DND-41 (cell line): Measurements from ENCODE around the gene ZYG11A.

Source experiments
- ATAC-seq: fragments of 200-7000 bp; cut with Tn5 transposase; 3 replicates; pipeline ENCODE4 v1.9.1; 2021; ENCODE audit warnings: low read depth; ENCODE audit not compliant: insufficient read depth
- DNase-seq: peaks from one replicate; pipeline ENCODE4 v3.0.0-alpha.2; 2020
- H2AFZ ChIP-seq: 2 replicates; pipeline ENCODE4 v1.6.0; 2012; ENCODE audit warnings: low read depth, low read length
- H3K27ac ChIP-seq: 2 replicates; pipeline ENCODE4 v1.5.1; 2012; ENCODE audit warnings: low read length, inconsistent platforms
- H3K27me3 ChIP-seq: fragments of 200-600 bp; sonication (generic); 2 replicates; pipeline ENCODE4 v1.6.0; 2012; ENCODE audit warnings: low read length, mild to moderate bottlenecking, inconsistent platforms; ENCODE audit not compliant: insufficient read depth, poor library complexity
- H3K36me3 ChIP-seq: 2 replicates; pipeline ENCODE4 v1.5.1; 2012; ENCODE audit warnings: low read length, inconsistent platforms; ENCODE audit not compliant: insufficient read depth
- H3K4me1 ChIP-seq: 2 replicates; pipeline ENCODE4 v1.5.1; 2012; ENCODE audit warnings: mild to moderate bottlenecking, low read length; ENCODE audit not compliant: insufficient read depth
- H3K4me2 ChIP-seq: 2 replicates; pipeline ENCODE4 v1.6.0; 2012; ENCODE audit warnings: mild to moderate bottlenecking, moderate library complexity, low read length, inconsistent platforms; ENCODE audit not compliant: insufficient read depth
- H3K4me3 ChIP-seq, 2 experiments: fragments of 200-600 bp in 1 of 2; shearing (Covaris generic) in 1 of 2; 2 replicates each; pipeline ENCODE4 v1.5.1; 2012 to 2016; ENCODE audit warnings: inconsistent platforms in 2 of 2, low read length in 2 of 2, mild to moderate bottlenecking in 2 of 2, low read depth in 1 of 2, moderate library complexity in 1 of 2
- H3K79me2 ChIP-seq: 2 replicates; pipeline ENCODE4 v1.6.0; 2012; ENCODE audit warnings: low read length, inconsistent platforms; ENCODE audit not compliant: insufficient read depth
- H3K9ac ChIP-seq: 2 replicates; pipeline ENCODE4 v1.6.0; 2012; ENCODE audit warnings: low read depth, mild to moderate bottlenecking, inconsistent platforms, low read length, moderate library complexity
- H3K9me3 ChIP-seq: 2 replicates; pipeline ENCODE4 v1.5.1; 2012; ENCODE audit warnings: low read length, moderate library complexity, mild to moderate bottlenecking, inconsistent platforms; ENCODE audit not compliant: insufficient read depth, severe bottlenecking
- H4K20me1 ChIP-seq: 2 replicates; pipeline ENCODE4 v1.6.0; 2012; ENCODE audit warnings: low read length; ENCODE audit not compliant: insufficient read depth
- EZH2 ChIP-seq: IDR thresholded peaks from 3 replicates; pipeline ENCODE4 v1.6.1; 2012; ENCODE audit warnings: borderline replicate concordance, low read depth, mild to moderate bottlenecking, moderate library complexity, low read length, inconsistent platforms; ENCODE audit not compliant: severe bottlenecking
- TF ChIP-seq, protein P1 (sequence below): IDR thresholded peaks from 2 replicates; pipeline ENCODE4 v1.5.1; 2012; ENCODE audit warnings: borderline replicate concordance, low read length, moderate library complexity, mild to moderate bottlenecking; ENCODE audit not compliant: poor library complexity, severe bottlenecking; ENCODE audit errors: extremely low read depth

ZYG11A gene

DNA sequence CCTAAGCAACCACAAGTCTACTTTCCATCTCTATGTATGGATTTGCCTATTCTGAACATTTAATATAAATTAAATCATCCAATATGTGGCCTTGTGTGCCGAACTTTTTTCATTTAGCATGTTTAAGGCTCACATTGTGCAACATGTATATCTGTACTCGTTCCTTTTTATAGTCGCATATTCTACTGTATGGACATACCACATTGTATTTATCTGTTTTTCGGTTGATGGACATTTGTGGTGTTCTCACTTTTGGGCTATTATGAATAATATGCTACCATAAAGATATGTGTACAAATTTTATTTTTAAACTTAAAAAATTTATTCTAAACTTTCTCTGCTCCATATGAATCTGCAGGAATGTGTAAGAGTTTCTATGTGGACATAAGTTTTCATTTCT, 13.0 kb downstream of the ZYG11A start:
- ATAC-seq, result no peak

DNA sequence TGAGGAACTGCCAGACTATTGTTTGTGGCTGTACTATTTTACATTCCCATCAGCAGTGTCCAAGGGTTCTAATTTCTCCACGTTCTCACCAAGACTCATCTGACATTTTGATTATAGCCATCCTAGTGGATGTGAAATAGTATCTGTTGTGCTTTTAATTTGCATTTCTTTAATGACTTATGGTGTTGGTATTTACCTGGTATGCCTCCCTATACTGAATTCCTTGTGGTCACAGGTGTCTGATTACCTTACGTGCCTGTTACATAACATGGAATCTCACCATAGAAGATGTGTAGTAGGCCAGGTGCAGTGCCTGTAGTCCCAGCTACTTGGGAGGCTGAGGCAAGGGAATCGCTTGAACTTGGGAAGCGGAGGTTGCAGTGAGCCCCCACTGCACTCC, 13.5 kb downstream of the ZYG11A start:
- no peak for TF ChIP-seq EZH2
- TF ChIP-seq, protein P1, sequence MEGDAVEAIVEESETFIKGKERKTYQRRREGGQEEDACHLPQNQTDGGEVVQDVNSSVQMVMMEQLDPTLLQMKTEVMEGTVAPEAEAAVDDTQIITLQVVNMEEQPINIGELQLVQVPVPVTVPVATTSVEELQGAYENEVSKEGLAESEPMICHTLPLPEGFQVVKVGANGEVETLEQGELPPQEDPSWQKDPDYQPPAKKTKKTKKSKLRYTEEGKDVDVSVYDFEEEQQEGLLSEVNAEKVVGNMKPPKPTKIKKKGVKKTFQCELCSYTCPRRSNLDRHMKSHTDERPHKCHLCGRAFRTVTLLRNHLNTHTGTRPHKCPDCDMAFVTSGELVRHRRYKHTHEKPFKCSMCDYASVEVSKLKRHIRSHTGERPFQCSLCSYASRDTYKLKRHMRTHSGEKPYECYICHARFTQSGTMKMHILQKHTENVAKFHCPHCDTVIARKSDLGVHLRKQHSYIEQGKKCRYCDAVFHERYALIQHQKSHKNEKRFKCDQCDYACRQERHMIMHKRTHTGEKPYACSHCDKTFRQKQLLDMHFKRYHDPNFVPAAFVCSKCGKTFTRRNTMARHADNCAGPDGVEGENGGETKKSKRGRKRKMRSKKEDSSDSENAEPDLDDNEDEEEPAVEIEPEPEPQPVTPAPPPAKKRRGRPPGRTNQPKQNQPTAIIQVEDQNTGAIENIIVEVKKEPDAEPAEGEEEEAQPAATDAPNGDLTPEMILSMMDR, result no peak
- Histone ChIP-seq H3K4me1 (no peaks in the 10 kb centered on the region), H3K4me2 (no peak overlapping the region), H4K20me1 (no peaks in the 10 kb centered on the region), H3K9me3 (no peaks in the 10 kb centered on the region), H3K27ac (no peak overlapping the region), H3K27me3 (no peaks in the 10 kb centered on the region), H3K4me3 (no peak overlapping the region), H3K79me2 (no peaks in the 10 kb centered on the region), H3K9ac (no peak overlapping the region), H2AFZ (no peak overlapping the region), H3K36me3 (no peaks in the 10 kb centered on the region)
- DNase-seq (no peak), ATAC-seq (no peak)

More for the DNA sequence above, 13.0 kb downstream of the ZYG11A start:
- Histone ChIP-seq H4K20me1 (no peaks in the 10 kb centered on the region), H3K4me3 (no peak overlapping the region), H3K9me3 (no peaks in the 10 kb centered on the region), H3K27me3 (no peaks in the 10 kb centered on the region), H3K36me3 (no peaks in the 10 kb centered on the region), H3K9ac (no peak overlapping the region), H2AFZ (no peak overlapping the region), H3K79me2 (no peaks in the 10 kb centered on the region), H3K4me1 (no peaks in the 10 kb centered on the region), H3K27ac (no peak overlapping the region), H3K4me2 (no peak overlapping the region)
- DNase-seq, result no peak
- TF ChIP-seq, protein P1, result no peak
- TF ChIP-seq EZH2, result no peak

DNA sequence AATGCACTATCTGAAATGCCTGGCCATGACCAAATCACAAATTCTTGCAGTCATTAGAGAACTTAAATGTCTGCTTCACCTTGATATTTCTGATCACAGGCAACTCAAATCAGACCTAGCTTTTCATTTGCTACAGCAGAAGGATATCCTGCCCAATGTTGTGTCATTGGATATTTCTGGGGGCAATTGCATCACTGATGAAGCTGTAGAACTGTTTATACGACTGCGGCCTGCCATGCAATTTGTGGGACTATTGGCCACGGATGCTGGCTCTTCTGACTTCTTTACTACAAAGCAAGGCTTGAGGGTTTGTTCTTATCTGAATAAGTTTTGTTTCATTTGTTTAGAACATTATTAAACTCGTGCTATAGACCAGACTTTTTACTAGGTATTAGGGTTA, 14.9 kb downstream of the ZYG11A start:
- TF ChIP-seq, protein P1, result no peak
- TF ChIP-seq EZH2, result no peak
- Histone ChIP-seq H3K27ac (no peak overlapping the region), H3K4me1 (no peaks in the 10 kb centered on the region), H3K79me2 (no peaks in the 10 kb centered on the region), H3K4me3 (no peak overlapping the region), H3K27me3 (no peaks in the 10 kb centered on the region), H3K4me2 (no peak overlapping the region), H3K36me3 (no peaks in the 10 kb centered on the region), H3K9me3 (no peaks in the 10 kb centered on the region), H4K20me1 (no peaks in the 10 kb centered on the region), H3K9ac (no peak overlapping the region), H2AFZ (no peak overlapping the region)
- ATAC-seq, result no peak
- no peak for DNase-seq
